Activated T-helper 1 cell treated with anti-CD3 and anti-CD28 coated beads, Interleukin-2, amount 50 U/mL, for 16 hours (primary cell): ENCODE measurements around the gene SMLR1.

ENCODE experiments used
- DNase-seq, 2 donors: peaks; one replicate each; pipeline ENCODE4 v3.0.0-alpha.2; 2020; ENCODE audit warnings: low read depth in 1 of 2, low spot score in 1 of 2

SMLR1 gene

GRCh38 chr6:130824978-130825694, 2.1 kb upstream of the SMLR1 start:
- no peak for DNase-seq

- DNase-seq: no peak
Observed at GRCh38 chr6:130825772-130826441, 1.3 kb upstream of the SMLR1 start.

GRCh38 chr6:130826442-130827246, 562 bp upstream of the SMLR1 start:
- DNase-seq: no peak

GRCh38 chr6:130829333-130829910, 2.2 kb downstream of the SMLR1 start:
- no peak for DNase-seq

GRCh38 chr6:130831607-130832006, 4.4 kb downstream of the SMLR1 start:
- DNase-seq: no peak

- DNase-seq: no peak
Observed at GRCh38 chr6:130833569-130833968, 6.4 kb downstream of the SMLR1 start.

GRCh38 chr6:130834482-130835251, 7.5 kb downstream of the SMLR1 start:
- DNase-seq: no peak

- DNase-seq: no peak
Observed at GRCh38 chr6:130836055-130836640, 8.9 kb downstream of the SMLR1 start.

GRCh38 chr6:130837067-130837466, 9.9 kb downstream of the SMLR1 start:
- no peak for DNase-seq

GRCh38 chr6:130838250-130838860, 11.1 kb downstream of the SMLR1 start:
- no peak for DNase-seq

- no peak for DNase-seq
Observed at GRCh38 chr6:130838951-130839350, 11.7 kb downstream of the SMLR1 start.

GRCh38 chr6:130839379-130839778, 12.2 kb downstream of the SMLR1 start:
- DNase-seq: no peak

- no peak for DNase-seq
Observed at GRCh38 chr6:130840050-130840449, 12.8 kb downstream of the SMLR1 start.

GRCh38 chr6:130841128-130841728, 14.0 kb downstream of the SMLR1 start:
- DNase-seq: no peak

GRCh38 chr6:130843575-130844320, 16.5 kb downstream of the SMLR1 start:
- no peak for DNase-seq

GRCh38 chr6:130846501-130846900, 19.3 kb downstream of the SMLR1 start:
- DNase-seq: no peak

- no peak for DNase-seq
Observed at GRCh38 chr6:130847001-130847910, 20.1 kb downstream of the SMLR1 start.

GRCh38 chr6:130848945-130849344, 21.7 kb downstream of the SMLR1 start:
- no peak for DNase-seq
